IgD-negative memory B cell (primary cell): ENCODE results near the gene DGCR8. TPM values are rescaled to one million over a fixed set of nuclear protein-coding genes. Genes with fewer than 3 reads are reported as not detected.

Experiments
- H3K27ac Mint-ChIP-seq, 3 donors: one replicate each; pipeline ENCODE4 v1.8.0; 2020 to 2022; ENCODE audit warnings: mild to moderate bottlenecking in 3 of 3, mixed read lengths in 3 of 3, moderate library complexity in 1 of 3
- H3K27me3 Mint-ChIP-seq: one replicate; pipeline ENCODE4 v1.8.0; 2021; ENCODE audit warnings: mixed read lengths
- H3K36me3 Mint-ChIP-seq: one replicate; pipeline ENCODE4 v1.8.0; 2020; ENCODE audit warnings: mild to moderate bottlenecking, mixed read lengths
- H3K4me1 Mint-ChIP-seq, 3 donors: one replicate each; pipeline ENCODE4 v1.8.0; 2020 to 2022; ENCODE audit warnings: mixed read lengths in 3 of 3, mild to moderate bottlenecking in 1 of 3
- H3K4me3 Mint-ChIP-seq, 4 donors: one replicate each; pipeline ENCODE4 v1.8.0; 2020 to 2022; ENCODE audit warnings: mild to moderate bottlenecking in 4 of 4, mixed read lengths in 4 of 4, moderate library complexity in 3 of 4
- H3K9me3 Mint-ChIP-seq, 3 donors: one replicate each; pipeline ENCODE4 v1.8.0; 2020 to 2021; ENCODE audit warnings: mixed read lengths in 3 of 3, mild to moderate bottlenecking in 1 of 3
- polyA plus RNA-seq: library from polyadenylated mRNA; unstranded; fragments of 300-500 nt; fragmentation: Illumina TruSeq; gene quantifications from one replicate; pipeline ENCODE4 v1.2.3, GENCODE V29; 2021

DGCR8 gene
- polyA plus RNA-seq, 1 donor from 2014 or later = 4.8 TPM

GRCh38 chr22:20105456-20106204, 25.6 kb downstream of the DGCR8 start:
- H3K4me1 Mint-ChIP-seq = peaks cover 0 to 2% (median 0%) of the 10 kb centered on the region in 3 donors
- no peaks in the 10 kb centered on the region for H3K9me3 Mint-ChIP-seq
- H3K27ac Mint-ChIP-seq = no peak overlapping the region
- H3K27me3 Mint-ChIP-seq = no peaks in the 10 kb centered on the region
- no peak overlapping the region for H3K4me3 Mint-ChIP-seq
- H3K36me3 Mint-ChIP-seq = no peaks in the 10 kb centered on the region

- H3K4me1 Mint-ChIP-seq = peaks cover 0 to 6% (median 0%) of the 10 kb centered on the region in 3 donors
- no peaks in the 10 kb centered on the region for H3K9me3 Mint-ChIP-seq
- H3K36me3 Mint-ChIP-seq = no peaks in the 10 kb centered on the region
- no peak overlapping the region for H3K4me3 Mint-ChIP-seq
- no peaks in the 10 kb centered on the region for H3K27me3 Mint-ChIP-seq
- H3K27ac Mint-ChIP-seq = no peak overlapping the region
Measured at GRCh38 chr22:20106205-20106848, 26.3 kb downstream of the DGCR8 start.

GRCh38 chr22:20106849-20107237, 26.8 kb downstream of the DGCR8 start:
- peaks cover 0 to 7% (median 0%) of the 10 kb centered on the region in 3 donors for H3K4me1 Mint-ChIP-seq
- no peaks in the 10 kb centered on the region for H3K9me3 Mint-ChIP-seq
- H3K36me3 Mint-ChIP-seq = no peaks in the 10 kb centered on the region
- no peaks in the 10 kb centered on the region for H3K27me3 Mint-ChIP-seq
- no peak overlapping the region for H3K27ac Mint-ChIP-seq
- H3K4me3 Mint-ChIP-seq = no peak overlapping the region

- Mint-ChIP-seq H3K9me3 (no peaks in the 10 kb centered on the region), H3K4me1 (peaks cover 0 to 9% (median 2%) of the 10 kb centered on the region in 3 donors), H3K36me3 (no peaks in the 10 kb centered on the region), H3K27ac (no peak overlapping the region), H3K27me3 (no peaks in the 10 kb centered on the region), H3K4me3 (no peak overlapping the region)
Measured at GRCh38 chr22:20107471-20107901, 27.4 kb downstream of the DGCR8 start.

GRCh38 chr22:20107951-20108756, 28.1 kb downstream of the DGCR8 start:
- Mint-ChIP-seq H3K36me3 (no peaks in the 10 kb centered on the region), H3K27me3 (no peaks in the 10 kb centered on the region), H3K27ac (peak overlapping the region in 1 of 3 donors; percentile 23), H3K4me3 (no peak overlapping the region), H3K9me3 (no peaks in the 10 kb centered on the region), H3K4me1 (peaks cover 0 to 9% (median 2%) of the 10 kb centered on the region in 3 donors)

GRCh38 chr22:20108757-20109230, 28.8 kb downstream of the DGCR8 start:
- Mint-ChIP-seq H3K36me3 (no peaks in the 10 kb centered on the region), H3K4me3 (no peak overlapping the region), H3K4me1 (peaks cover 0 to 9% (median 2%) of the 10 kb centered on the region in 3 donors), H3K9me3 (no peaks in the 10 kb centered on the region), H3K27ac (peak overlapping the region in 2 of 3 donors; percentile 21 to 23), H3K27me3 (no peaks in the 10 kb centered on the region)

- H3K4me1 Mint-ChIP-seq = peaks cover 0 to 10% (median 2%) of the 10 kb centered on the region in 3 donors
- no peak overlapping the region for H3K4me3 Mint-ChIP-seq
- H3K9me3 Mint-ChIP-seq = no peaks in the 10 kb centered on the region
- no peak overlapping the region for H3K27ac Mint-ChIP-seq
- H3K27me3 Mint-ChIP-seq = no peaks in the 10 kb centered on the region
- H3K36me3 Mint-ChIP-seq = no peaks in the 10 kb centered on the region
Measured at GRCh38 chr22:20109411-20110358, 29.6 kb downstream of the DGCR8 start.

GRCh38 chr22:20110359-20110985, 30.4 kb downstream of the DGCR8 start:
- H3K36me3 Mint-ChIP-seq = no peaks in the 10 kb centered on the region
- H3K27ac Mint-ChIP-seq = peak overlapping the region in 1 of 3 donors; percentile 88
- no peaks in the 10 kb centered on the region for H3K27me3 Mint-ChIP-seq
- peak overlapping the region in 1 of 4 donors; percentile 58 for H3K4me3 Mint-ChIP-seq
- no peaks in the 10 kb centered on the region for H3K9me3 Mint-ChIP-seq
- peaks cover 0 to 12% (median 5%) of the 10 kb centered on the region in 3 donors for H3K4me1 Mint-ChIP-seq

GRCh38 chr22:20111045-20111688, 31.1 kb downstream of the DGCR8 start:
- H3K9me3 Mint-ChIP-seq = no peaks in the 10 kb centered on the region
- H3K4me3 Mint-ChIP-seq = peak overlapping the region in 1 of 4 donors; percentile 58
- H3K36me3 Mint-ChIP-seq = no peaks in the 10 kb centered on the region

GRCh38 chr22:20111689-20112622, 31.9 kb downstream of the DGCR8 start:
- Mint-ChIP-seq H3K9me3 (no peaks in the 10 kb centered on the region), H3K27ac (peak overlapping the region; percentile 47 to 88 (median 76)), H3K4me1 (peaks cover 0 to 14% (median 7%) of the 10 kb centered on the region in 3 donors), H3K4me3 (peak overlapping the region in 2 of 4 donors; percentile 58 to 67), H3K27me3 (no peaks in the 10 kb centered on the region), H3K36me3 (no peaks in the 10 kb centered on the region)

More at GRCh38 chr22:20111045-20111688, 31.1 kb downstream of the DGCR8 start:
- peak overlapping the region in 1 of 3 donors; percentile 88 for H3K27ac Mint-ChIP-seq
- no peaks in the 10 kb centered on the region for H3K27me3 Mint-ChIP-seq
- peaks cover 0 to 12% (median 5%) of the 10 kb centered on the region in 3 donors for H3K4me1 Mint-ChIP-seq

GRCh38 chr22:20112623-20113511, 32.8 kb downstream of the DGCR8 start:
- Mint-ChIP-seq H3K4me3 (no peak overlapping the region), H3K27ac (peak overlapping the region in 1 of 3 donors; percentile 88), H3K27me3 (no peaks in the 10 kb centered on the region), H3K9me3 (no peaks in the 10 kb centered on the region), H3K4me1 (peaks cover 0 to 12% (median 7%) of the 10 kb centered on the region in 3 donors), H3K36me3 (no peaks in the 10 kb centered on the region)
